Measurements from ENCODE around the gene SRSF8. TPM values are rescaled to one million over a fixed set of nuclear protein-coding genes. Genes with fewer than 3 reads are reported as not detected.

Gene SRSF8
- total RNA-seq, 1 experiment from 2014 or later, result 25.1 TPM

DNA sequence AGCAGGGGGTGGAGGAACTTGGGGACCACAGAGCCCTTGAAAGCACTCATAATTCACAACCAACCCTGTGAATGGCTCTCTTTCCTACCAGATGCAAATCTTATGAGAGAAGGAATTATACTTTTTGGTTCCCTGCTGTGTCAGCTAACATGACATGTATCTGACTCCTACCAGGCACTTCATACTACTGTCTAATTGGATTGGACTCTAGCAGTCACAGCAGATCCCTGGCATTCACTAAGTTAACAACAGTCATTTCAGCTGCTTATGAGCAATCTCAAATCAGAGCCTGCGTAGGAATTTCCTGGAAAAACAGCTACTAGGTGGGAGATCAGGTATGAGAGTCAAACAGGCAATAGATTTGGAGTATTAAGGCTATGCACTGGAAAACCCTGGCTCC is 11.8 kb downstream of the SRSF8 start:
- Mint-ChIP-seq H3K4me1 (peaks cover 3 to 9% of the 10 kb centered on the region in 2 experiments), H3K27me3 (ENCODE audit: low read depth) (peaks cover 7% of the 10 kb centered on the region), H3K9me3 (no peaks in the 10 kb centered on the region), H3K36me3 (ENCODE audit: insufficient read depth in 1 of 3, low read depth in 3 of 3) (no peaks in the 10 kb centered on the region), H3K4me3 (no peak overlapping the region), H3K27ac (no peak overlapping the region)
- Histone ChIP-seq H3K4me2 (ENCODE audit: insufficient read depth, insufficient read length, low read length) (no peak overlapping the region), H3K4ac (ENCODE audit: low read depth, low read length) (no peak overlapping the region), H4K20me1 (ENCODE audit: control insufficient read depth, insufficient read depth, insufficient read length) (no peaks in the 10 kb centered on the region), H4K5ac (ENCODE audit: insufficient read length, low read depth, low read length) (no peak overlapping the region), H3K18ac (ENCODE audit: insufficient read length, low read depth, low read length) (no peak overlapping the region), H2BK15ac (ENCODE audit: low read depth, low read length) (no peak overlapping the region), H2BK120ac (ENCODE audit: low read depth, low read length, poor library complexity, severe bottlenecking) (no peak overlapping the region), H3K27me3 (ENCODE audit: insufficient read depth, low read length) (no peaks in the 10 kb centered on the region), H3K9ac (ENCODE audit: extremely low read depth, insufficient read length, low read length) (no peak overlapping the region), H3K79me1 (ENCODE audit: insufficient read depth, low read depth, low read length, poor library complexity, severe bottlenecking) (no peaks in the 10 kb centered on the region), H2BK12ac (ENCODE audit: insufficient read length, low read depth, low read length) (no peak overlapping the region), H3K4me1 (ENCODE audit: insufficient read depth, low read length) (peaks cover 3% of the 10 kb centered on the region; the same call in 1 of the 2 replicates), H2AK5ac (ENCODE audit: insufficient read length, low read length) (no peak overlapping the region), H2BK5ac (ENCODE audit: insufficient read length, low read length) (no peak overlapping the region), H3K56ac (ENCODE audit: insufficient read length, low read depth, low read length) (no peak overlapping the region), H3K27ac (ENCODE audit: insufficient read length, low read depth, low read length) (no peak overlapping the region), H3K9me3 (ENCODE audit: control insufficient read depth, low read depth, low read length) (no peaks in the 10 kb centered on the region), H4K8ac (replicated peaks; ENCODE audit: insufficient read length, low read depth, low read length) (no peak overlapping the region), H3K23me2 (ENCODE audit: insufficient read length, low read depth, low read length, poor library complexity, severe bottlenecking) (no peaks in the 10 kb centered on the region), H3K23ac (ENCODE audit: insufficient read length, low read depth, low read length) (no peak overlapping the region), H4K91ac (ENCODE audit: insufficient read length, low read depth, low read length) (no peak overlapping the region), H2AFZ (ENCODE audit: low read length) (no peak overlapping the region), H3K79me2 (ENCODE audit: insufficient read depth, low read length) (no peaks in the 10 kb centered on the region), H3K14ac (ENCODE audit: insufficient read depth, low read length) (no peak overlapping the region), H3T11ph (ENCODE audit: low read length) (no peak overlapping the region), H2BK20ac (ENCODE audit: low read depth, low read length, poor library complexity, severe bottlenecking) (no peak overlapping the region)
- no peak for DNase-seq
- TF ChIP-seq, protein P1, sequence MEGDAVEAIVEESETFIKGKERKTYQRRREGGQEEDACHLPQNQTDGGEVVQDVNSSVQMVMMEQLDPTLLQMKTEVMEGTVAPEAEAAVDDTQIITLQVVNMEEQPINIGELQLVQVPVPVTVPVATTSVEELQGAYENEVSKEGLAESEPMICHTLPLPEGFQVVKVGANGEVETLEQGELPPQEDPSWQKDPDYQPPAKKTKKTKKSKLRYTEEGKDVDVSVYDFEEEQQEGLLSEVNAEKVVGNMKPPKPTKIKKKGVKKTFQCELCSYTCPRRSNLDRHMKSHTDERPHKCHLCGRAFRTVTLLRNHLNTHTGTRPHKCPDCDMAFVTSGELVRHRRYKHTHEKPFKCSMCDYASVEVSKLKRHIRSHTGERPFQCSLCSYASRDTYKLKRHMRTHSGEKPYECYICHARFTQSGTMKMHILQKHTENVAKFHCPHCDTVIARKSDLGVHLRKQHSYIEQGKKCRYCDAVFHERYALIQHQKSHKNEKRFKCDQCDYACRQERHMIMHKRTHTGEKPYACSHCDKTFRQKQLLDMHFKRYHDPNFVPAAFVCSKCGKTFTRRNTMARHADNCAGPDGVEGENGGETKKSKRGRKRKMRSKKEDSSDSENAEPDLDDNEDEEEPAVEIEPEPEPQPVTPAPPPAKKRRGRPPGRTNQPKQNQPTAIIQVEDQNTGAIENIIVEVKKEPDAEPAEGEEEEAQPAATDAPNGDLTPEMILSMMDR (conservative IDR thresholded peaks at IDR 0.05), result no peak
- no CpG with 5 or more reads among the region's 1 CpG for WGBS (ENCODE audit: extremely low coverage, insufficient read length, low lambda C conversion rate)
